Measurements from ENCODE around the gene TBC1D10A.
A peak's percentile ranks its signal among the peaks of the same experiment; 100 is the strongest.

TBC1D10A gene

GRCh38 chr22:30277547-30278344, 49.0 kb downstream of the TBC1D10A start:
- H3K9me3 ChIP-seq (ENCODE audit: insufficient read depth, low read length): no peaks in the 10 kb centered on the region
- H3K4me2 ChIP-seq (ENCODE audit: low read length): no peak overlapping the region
- H3K27ac ChIP-seq (ENCODE audit: low read length): no peak overlapping the region
- no peaks in the 10 kb centered on the region for H4K20me1 ChIP-seq (ENCODE audit: insufficient read depth, low read length)
- peaks cover 7% of the 10 kb centered on the region; the same call in 1 of the 2 replicates for H3K4me1 ChIP-seq (ENCODE audit: low read length)
- no peaks in the 10 kb centered on the region for H3K36me3 ChIP-seq (replicated peaks; ENCODE audit: low read depth, low read length)
- H2AFZ ChIP-seq (ENCODE audit: low read depth, low read length): no peak overlapping the region
- no peak overlapping the region for H3K9ac ChIP-seq (ENCODE audit: low read length)
- H3K4me3 ChIP-seq (ENCODE audit: low read length): no peak overlapping the region
- TF ChIP-seq CTCF (IDR thresholded peaks at IDR 0.05; ENCODE audit: low read depth, low read length) (no peak), EZH2phosphoT487 (IDR thresholded peaks at IDR 0.05; ENCODE audit: low read depth) (no peak)
- no peaks in the 10 kb centered on the region for H3K79me2 ChIP-seq (ENCODE audit: low read length)
- H3K27me3 ChIP-seq (ENCODE audit: low read depth, low read length): peaks cover 28% of the 10 kb centered on the region

GRCh38 chr22:30276039-30276438, 50.7 kb downstream of the TBC1D10A start:
- H3K4me3 ChIP-seq (ENCODE audit: low read length): peak overlapping the region; percentile 58
- peaks cover 23% of the 10 kb centered on the region for H3K27me3 ChIP-seq (ENCODE audit: low read depth, low read length)
- H4K20me1 ChIP-seq (ENCODE audit: insufficient read depth, low read length): no peaks in the 10 kb centered on the region
- H3K9ac ChIP-seq (ENCODE audit: low read length): no peak overlapping the region
- H3K4me1 ChIP-seq (ENCODE audit: low read length): peaks cover 7% of the 10 kb centered on the region; the same call in 1 of the 2 replicates
- H2AFZ ChIP-seq (ENCODE audit: low read depth, low read length): peak overlapping the region; percentile 81; the same call in 1 of the 2 replicates
- no peaks in the 10 kb centered on the region for H3K79me2 ChIP-seq (ENCODE audit: low read length)
- no peaks in the 10 kb centered on the region for H3K9me3 ChIP-seq (ENCODE audit: insufficient read depth, low read length)
- H3K4me2 ChIP-seq (ENCODE audit: low read length): peak overlapping the region; percentile 58
- TF ChIP-seq CTCF (IDR thresholded peaks at IDR 0.05; ENCODE audit: low read depth, low read length) (no peak), EZH2phosphoT487 (IDR thresholded peaks at IDR 0.05; ENCODE audit: low read depth) (no peak)
- no peak overlapping the region for H3K27ac ChIP-seq (ENCODE audit: low read length)
- H3K36me3 ChIP-seq (replicated peaks; ENCODE audit: low read depth, low read length): no peaks in the 10 kb centered on the region

GRCh38 chr22:30275625-30276024, 51.1 kb downstream of the TBC1D10A start:
- Histone ChIP-seq H3K79me2 (ENCODE audit: low read length) (no peaks in the 10 kb centered on the region), H3K27ac (ENCODE audit: low read length) (no peak overlapping the region), H3K4me2 (ENCODE audit: low read length) (peak overlapping the region; percentile 58), H3K4me1 (ENCODE audit: low read length) (peaks cover 7% of the 10 kb centered on the region; the same call in 1 of the 2 replicates), H3K4me3 (ENCODE audit: low read length) (peak overlapping the region; percentile 58), H3K36me3 (replicated peaks; ENCODE audit: low read depth, low read length) (no peaks in the 10 kb centered on the region), H3K27me3 (ENCODE audit: low read depth, low read length) (peaks cover 23% of the 10 kb centered on the region), H3K9ac (ENCODE audit: low read length) (no peak overlapping the region), H4K20me1 (ENCODE audit: insufficient read depth, low read length) (no peaks in the 10 kb centered on the region), H2AFZ (ENCODE audit: low read depth, low read length) (peak overlapping the region; percentile 81; the same call in 1 of the 2 replicates), H3K9me3 (ENCODE audit: insufficient read depth, low read length) (no peaks in the 10 kb centered on the region)
- TF ChIP-seq EZH2phosphoT487 (IDR thresholded peaks at IDR 0.05; ENCODE audit: low read depth) (no peak), CTCF (IDR thresholded peaks at IDR 0.05; ENCODE audit: low read depth, low read length) (no peak)

- H3K36me3 ChIP-seq (replicated peaks; ENCODE audit: low read depth, low read length): no peaks in the 10 kb centered on the region
- H3K4me1 ChIP-seq (ENCODE audit: low read length): peaks cover 7% of the 10 kb centered on the region; the same call in 1 of the 2 replicates
- H4K20me1 ChIP-seq (ENCODE audit: insufficient read depth, low read length): no peaks in the 10 kb centered on the region
- no peak overlapping the region for H3K4me3 ChIP-seq (ENCODE audit: low read length)
- TF ChIP-seq CTCF (IDR thresholded peaks at IDR 0.05; ENCODE audit: low read depth, low read length) (no peak), EZH2phosphoT487 (IDR thresholded peaks at IDR 0.05; ENCODE audit: low read depth) (no peak)
- no peak overlapping the region for H3K9ac ChIP-seq (ENCODE audit: low read length)
- no peaks in the 10 kb centered on the region for H3K9me3 ChIP-seq (ENCODE audit: insufficient read depth, low read length)
- H2AFZ ChIP-seq (ENCODE audit: low read depth, low read length): no peak overlapping the region
- no peak overlapping the region for H3K4me2 ChIP-seq (ENCODE audit: low read length)
- H3K27me3 ChIP-seq (ENCODE audit: low read depth, low read length): peaks cover 17% of the 10 kb centered on the region
- H3K79me2 ChIP-seq (ENCODE audit: low read length): no peaks in the 10 kb centered on the region
- H3K27ac ChIP-seq (ENCODE audit: low read length): no peak overlapping the region
Measured at GRCh38 chr22:30274437-30274812, 52.3 kb downstream of the TBC1D10A start.
